ENCODE results near the gene PELI3.

- TF ChIP-seq CTCF (IDR thresholded peaks at IDR 0.05; ENCODE audit: insufficient read depth, low read length) (no peak), POLR2AphosphoS5 (IDR thresholded peaks at IDR 0.05; ENCODE audit: low read depth) (no peak), REST (IDR thresholded peaks at IDR 0.05; ENCODE audit: insufficient replicate concordance, low read depth) (no peak), GABPA (IDR thresholded peaks at IDR 0.05; ENCODE audit: low read depth) (no peak), SPI1 (IDR thresholded peaks at IDR 0.05; ENCODE audit: borderline replicate concordance, low read depth) (no peak)
Observed at GRCh38 chr11:66417000-66417399, 49.7 kb upstream of the PELI3 start.

Data from HL-60 (cell line).